ENCODE results near the gene TMEM203. TPM values are rescaled to one million over a fixed set of nuclear protein-coding genes. Genes with fewer than 3 reads are reported as not detected.
A peak's percentile ranks its signal among the peaks of the same experiment; 100 is the strongest.

Gene TMEM203
- total and polyA plus RNA-seq, 2 of the 13 experiments (the other 11 are each of a cell fraction or from before 2014, with no cell fraction given), result 23.4 to 36.7 TPM

DNA sequence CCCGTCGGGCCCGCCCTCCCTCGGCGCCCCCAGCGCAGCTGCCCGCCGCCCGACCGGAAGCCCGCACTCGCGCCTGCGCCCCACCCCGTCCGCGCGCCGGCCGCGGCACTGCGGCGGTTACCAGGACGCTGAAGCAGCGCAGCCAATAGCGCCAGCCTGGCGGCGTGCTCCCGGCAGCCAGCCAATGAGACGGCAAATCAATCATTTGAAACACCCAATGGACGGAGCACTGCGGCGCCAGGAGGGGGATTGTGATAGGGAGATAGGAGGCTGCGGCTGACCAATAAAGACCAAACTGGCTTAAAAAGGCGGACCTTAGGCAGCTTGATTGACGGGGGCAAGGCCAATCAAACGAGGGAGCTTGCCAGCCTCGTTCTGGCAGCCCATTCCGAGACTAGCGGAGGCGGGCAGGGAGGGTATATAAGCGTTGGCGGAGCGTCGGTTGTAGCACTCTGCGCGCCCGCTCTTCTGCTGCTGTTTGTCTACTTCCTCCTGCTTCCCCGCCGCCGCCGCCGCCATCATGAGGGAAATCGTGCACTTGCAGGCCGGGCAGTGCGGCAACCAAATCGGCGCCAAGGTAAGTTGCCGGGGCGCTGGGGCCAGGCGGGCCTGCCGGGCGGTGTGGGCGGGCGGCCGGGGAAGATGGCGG, 35.5 kb upstream of the TMEM203 start, which contains the start of gene TUBB4B (continued):
- TF ChIP-seq, protein P1, sequence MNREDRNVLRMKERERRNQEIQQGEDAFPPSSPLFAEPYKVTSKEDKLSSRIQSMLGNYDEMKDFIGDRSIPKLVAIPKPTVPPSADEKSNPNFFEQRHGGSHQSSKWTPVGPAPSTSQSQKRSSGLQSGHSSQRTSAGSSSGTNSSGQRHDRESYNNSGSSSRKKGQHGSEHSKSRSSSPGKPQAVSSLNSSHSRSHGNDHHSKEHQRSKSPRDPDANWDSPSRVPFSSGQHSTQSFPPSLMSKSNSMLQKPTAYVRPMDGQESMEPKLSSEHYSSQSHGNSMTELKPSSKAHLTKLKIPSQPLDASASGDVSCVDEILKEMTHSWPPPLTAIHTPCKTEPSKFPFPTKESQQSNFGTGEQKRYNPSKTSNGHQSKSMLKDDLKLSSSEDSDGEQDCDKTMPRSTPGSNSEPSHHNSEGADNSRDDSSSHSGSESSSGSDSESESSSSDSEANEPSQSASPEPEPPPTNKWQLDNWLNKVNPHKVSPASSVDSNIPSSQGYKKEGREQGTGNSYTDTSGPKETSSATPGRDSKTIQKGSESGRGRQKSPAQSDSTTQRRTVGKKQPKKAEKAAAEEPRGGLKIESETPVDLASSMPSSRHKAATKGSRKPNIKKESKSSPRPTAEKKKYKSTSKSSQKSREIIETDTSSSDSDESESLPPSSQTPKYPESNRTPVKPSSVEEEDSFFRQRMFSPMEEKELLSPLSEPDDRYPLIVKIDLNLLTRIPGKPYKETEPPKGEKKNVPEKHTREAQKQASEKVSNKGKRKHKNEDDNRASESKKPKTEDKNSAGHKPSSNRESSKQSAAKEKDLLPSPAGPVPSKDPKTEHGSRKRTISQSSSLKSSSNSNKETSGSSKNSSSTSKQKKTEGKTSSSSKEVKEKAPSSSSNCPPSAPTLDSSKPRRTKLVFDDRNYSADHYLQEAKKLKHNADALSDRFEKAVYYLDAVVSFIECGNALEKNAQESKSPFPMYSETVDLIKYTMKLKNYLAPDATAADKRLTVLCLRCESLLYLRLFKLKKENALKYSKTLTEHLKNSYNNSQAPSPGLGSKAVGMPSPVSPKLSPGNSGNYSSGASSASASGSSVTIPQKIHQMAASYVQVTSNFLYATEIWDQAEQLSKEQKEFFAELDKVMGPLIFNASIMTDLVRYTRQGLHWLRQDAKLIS (CRISPR knock-in tag; IDR thresholded peaks at IDR 0.05), result peak; percentile 76
- TF ChIP-seq TEAD3 (CRISPR knock-in tag; optimal IDR thresholded peaks at IDR 0.05; ENCODE audit: borderline replicate concordance) (peak; percentile 71), KMT2A (CRISPR knock-in tag; IDR thresholded peaks at IDR 0.05) (no peak), KAT8 (CRISPR knock-in tag; IDR thresholded peaks at IDR 0.05) (peak; percentile 52; the same call in 1 of the 2 replicates), MAF1 (CRISPR knock-in tag; IDR thresholded peaks at IDR 0.05; ENCODE audit: borderline replicate concordance) (no peak), ZNF142 (CRISPR knock-in tag; IDR thresholded peaks at IDR 0.05) (peak; percentile 73), HOXA5 (CRISPR knock-in tag; IDR thresholded peaks at IDR 0.05) (peak; percentile 48), SPEN (CRISPR knock-in tag; IDR thresholded peaks at IDR 0.05; ENCODE audit: low read depth) (no peak; the same call in 1 of the 2 replicates), LCORL (IDR thresholded peaks at IDR 0.05) (no peak), LCORL (CRISPR knock-in tag; IDR thresholded peaks at IDR 0.05) (no peak), CCDC6 (CRISPR knock-in tag; IDR thresholded peaks at IDR 0.05) (no peak), ZNF510 (CRISPR knock-in tag; IDR thresholded peaks at IDR 0.05; ENCODE audit: low read depth) (no peak), POLR2G (IDR thresholded peaks at IDR 0.05; ENCODE audit: low read depth, low read length) (peak; percentile 99), RFX1 (IDR thresholded peaks at IDR 0.05) (peak; percentile 80; the same call in 1 of the 2 replicates), ZNF605 (CRISPR knock-in tag; IDR thresholded peaks at IDR 0.05) (peak; percentile 69), PLSCR1 (CRISPR knock-in tag; IDR thresholded peaks at IDR 0.05; ENCODE audit: borderline replicate concordance) (no peak)
- TF ChIP-seq, protein P2, sequence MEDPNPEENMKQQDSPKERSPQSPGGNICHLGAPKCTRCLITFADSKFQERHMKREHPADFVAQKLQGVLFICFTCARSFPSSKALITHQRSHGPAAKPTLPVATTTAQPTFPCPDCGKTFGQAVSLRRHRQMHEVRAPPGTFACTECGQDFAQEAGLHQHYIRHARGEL (CRISPR knock-in tag; IDR thresholded peaks at IDR 0.05), result no peak
- TF ChIP-seq, protein P3, sequence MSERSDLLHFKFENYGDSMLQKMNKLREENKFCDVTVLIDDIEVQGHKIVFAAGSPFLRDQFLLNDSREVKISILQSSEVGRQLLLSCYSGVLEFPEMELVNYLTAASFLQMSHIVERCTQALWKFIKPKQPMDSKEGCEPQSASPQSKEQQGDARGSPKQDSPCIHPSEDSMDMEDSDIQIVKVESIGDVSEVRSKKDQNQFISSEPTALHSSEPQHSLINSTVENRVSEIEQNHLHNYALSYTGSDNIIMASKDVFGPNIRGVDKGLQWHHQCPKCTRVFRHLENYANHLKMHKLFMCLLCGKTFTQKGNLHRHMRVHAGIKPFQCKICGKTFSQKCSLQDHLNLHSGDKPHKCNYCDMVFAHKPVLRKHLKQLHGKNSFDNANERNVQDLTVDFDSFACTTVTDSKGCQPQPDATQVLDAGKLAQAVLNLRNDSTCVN (CRISPR knock-in tag; IDR thresholded peaks at IDR 0.05; ENCODE audit: borderline replicate concordance), result peak; percentile 82; the same call in 1 of the 2 replicates
